Peyer's patch (tissue), 4 donors: ENCODE measurements around the gene IMP4. TPM values are rescaled to one million over a fixed set of nuclear protein-coding genes. Genes with fewer than 3 reads are reported as not detected.

Experiments
- DNase-seq, 3 donors: peaks; one replicate each; pipeline ENCODE4 v3.0.0-alpha.2; 2017 to 2019
- H3K27ac ChIP-seq, 4 donors: fragments of 200-600 bp; sonication (generic); one replicate each; pipeline ENCODE4 v1.5.1; 2016 to 2019
- H3K27me3 ChIP-seq, 2 donors: fragments of 200-600 bp; sonication (generic); one replicate each; pipeline ENCODE4 v1.5.1; 2019
- H3K36me3 ChIP-seq, 3 donors: fragments of 200-600 bp; sonication (generic); one replicate each; pipeline ENCODE4 v1.5.1; 2016 to 2019
- H3K4me1 ChIP-seq, 4 donors: fragments of 200-600 bp; sonication (generic); one replicate each; pipeline ENCODE4 v1.5.1; 2016 to 2019
- H3K4me3 ChIP-seq, 4 donors: fragments of 200-600 bp; sonication (generic); 1 replicate in 3 of 4; 2 replicates in 1 of 4; pipeline ENCODE4 v1.5.1; 2016 to 2019; ENCODE audit warnings: mild to moderate bottlenecking in 1 of 4
- H3K9me3 ChIP-seq, 4 donors: fragments of 200-600 bp; sonication (generic); one replicate each; pipeline ENCODE4 v1.5.1; 2016 to 2019; ENCODE audit warnings: mild to moderate bottlenecking in 1 of 4
- CTCF ChIP-seq, 6 experiments: fragments of 450-650 bp in 4 of 6; fragments of 200-600 bp in 2 of 6; sonication (generic) in 1 of 6; IDR thresholded peaks; one replicate each; pipeline ENCODE4 v1.5.1; 2017 to 2019; ENCODE audit warnings: antibody characterized with exemption in 6 of 6, mild to moderate bottlenecking in 3 of 6, moderate library complexity in 1 of 6
- POLR2A ChIP-seq, 2 donors: fragments of 450-650 bp; IDR thresholded peaks; one replicate each; pipeline ENCODE4 v1.5.1; 2017; ENCODE audit warnings: antibody characterized with exemption in 2 of 2, mild to moderate bottlenecking in 2 of 2, moderate library complexity in 2 of 2
- total RNA-seq, 4 donors: library from RNA; depleted of rRNA; stranded (reverse); fragments of >200 nt; gene quantifications; one replicate each; pipeline ENCODE4 v1.1.0, GENCODE V29; 2016

IMP4 gene
- total RNA-seq, 4 donors from 2014 or later, result 41.9 to 99.9 (median 62.8) TPM

- no peaks in the 10 kb centered on the region for H3K27me3 ChIP-seq
These were observed 3.8 kb upstream of the IMP4 start for GRCh38 chr2:130338793-130339345.

DNA sequence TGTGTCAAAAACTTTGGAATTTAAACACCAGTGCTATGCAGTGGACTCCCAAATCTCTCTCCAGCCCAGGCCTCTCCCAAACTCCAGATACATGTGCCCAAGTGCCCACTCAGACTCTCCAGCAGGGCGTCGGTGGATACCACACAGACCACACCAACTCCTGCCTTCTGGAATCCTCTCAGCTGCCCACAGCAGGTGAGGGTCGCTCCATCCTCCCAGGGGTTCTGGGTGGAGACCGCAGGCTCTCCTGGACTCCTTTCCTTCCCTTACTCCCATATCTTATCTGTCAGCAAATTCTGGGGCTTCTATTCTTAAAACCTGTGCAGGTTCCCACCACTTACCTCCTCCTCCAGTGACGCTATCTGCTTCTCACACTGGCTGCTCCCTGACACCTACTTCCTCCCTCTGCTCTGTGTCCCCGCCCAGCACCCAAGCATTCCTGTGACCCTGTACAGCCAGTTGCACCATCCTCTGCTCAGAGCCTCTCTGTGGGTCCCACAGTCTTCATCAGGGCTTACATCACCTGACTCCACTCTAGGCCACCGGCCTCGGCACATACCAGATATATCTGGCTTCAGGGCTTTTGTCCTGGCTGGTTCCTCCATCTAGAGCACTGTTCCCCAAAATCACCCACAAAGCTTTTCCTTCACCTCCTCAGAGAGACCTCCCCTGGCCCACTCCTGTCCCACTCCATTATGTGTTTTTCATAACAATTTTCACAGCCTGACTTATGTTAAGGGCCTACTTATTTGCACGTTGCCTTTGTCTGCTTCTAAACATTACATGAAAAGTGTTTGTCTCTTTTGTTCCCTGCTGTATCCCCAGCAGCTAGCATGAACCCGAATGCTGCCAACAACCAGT is 2.6 kb upstream of the IMP4 start:
- H3K27ac ChIP-seq, result no peak overlapping the region
- H3K36me3 ChIP-seq, result peaks cover 0 to 33% (median 0%) of the 10 kb centered on the region in 3 donors
- TF ChIP-seq POLR2A (IDR thresholded peaks at IDR 0.05) (no peak), CTCF (IDR thresholded peaks at IDR 0.05) (no peak)
- H3K4me3 ChIP-seq, result no peak overlapping the region
- peaks cover 0 to 23% (median 5%) of the 10 kb centered on the region in 4 donors for H3K4me1 ChIP-seq
- no peaks in the 10 kb centered on the region for H3K27me3 ChIP-seq
- no peaks in the 10 kb centered on the region for H3K9me3 ChIP-seq
- no peak for DNase-seq

More at GRCh38 chr2:130338793-130339345, 3.8 kb upstream of the IMP4 start:
- no peaks in the 10 kb centered on the region for H3K9me3 ChIP-seq
- H3K36me3 ChIP-seq, result peaks cover 0 to 24% (median 0%) of the 10 kb centered on the region in 3 donors
- peaks cover 0 to 17% (median 5%) of the 10 kb centered on the region in 4 donors for H3K4me1 ChIP-seq
- no peak for DNase-seq
- no peak overlapping the region for H3K4me3 ChIP-seq
- H3K27ac ChIP-seq, result no peak overlapping the region
- TF ChIP-seq POLR2A (IDR thresholded peaks at IDR 0.05) (no peak), CTCF (IDR thresholded peaks at IDR 0.05) (no peak)

DNA sequence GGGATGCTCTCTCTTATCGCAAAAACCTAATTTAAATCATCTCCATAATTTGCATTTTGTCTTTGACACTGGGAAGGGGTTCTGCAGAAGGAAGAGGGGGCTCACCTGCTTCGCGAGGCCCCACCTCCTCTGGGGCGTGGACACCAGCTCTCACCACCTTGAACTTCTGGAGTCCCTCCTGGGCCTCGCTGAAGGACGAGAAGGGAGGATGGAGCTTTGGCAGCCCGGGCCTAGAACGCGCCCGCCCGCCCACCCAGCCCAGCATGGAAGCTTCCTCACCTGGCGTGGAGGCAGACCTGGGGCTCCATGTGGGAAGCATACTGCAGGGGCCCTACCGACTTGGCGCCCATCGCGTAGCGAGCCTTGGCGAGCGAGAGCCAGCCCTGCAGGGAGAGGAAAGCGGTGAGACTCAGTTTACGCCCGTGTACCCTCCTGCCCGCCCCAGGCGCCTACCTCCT is 1.1 kb upstream of the IMP4 start:
- Histone ChIP-seq H3K36me3 (peaks cover 0 to 48% (median 0%) of the 10 kb centered on the region in 3 donors), H3K4me1 (peaks cover 0 to 23% (median 5%) of the 10 kb centered on the region in 4 donors), H3K27ac (peak overlapping the region; percentile 87 to 95 (median 92)), H3K9me3 (no peaks in the 10 kb centered on the region), H3K27me3 (no peaks in the 10 kb centered on the region), H3K4me3 (peak overlapping the region; percentile 66 to 88 (median 84))
- TF ChIP-seq CTCF (IDR thresholded peaks at IDR 0.05) (no peak), POLR2A (IDR thresholded peaks at IDR 0.05) (no peak)
- DNase-seq, result peak in 2 of 3 donors; percentile 40 to 64

- peak; percentile 87 to 95 (median 90) for DNase-seq
- Histone ChIP-seq H3K27ac (peak overlapping the region; percentile 87 to 95 (median 92)), H3K27me3 (no peaks in the 10 kb centered on the region), H3K4me3 (peak overlapping the region; percentile 66 to 88 (median 84)), H3K9me3 (no peaks in the 10 kb centered on the region), H3K4me1 (peaks cover 0 to 23% (median 5%) of the 10 kb centered on the region in 4 donors), H3K36me3 (peaks cover 0 to 53% (median 0%) of the 10 kb centered on the region in 3 donors)
- TF ChIP-seq POLR2A (IDR thresholded peaks at IDR 0.05) (peak in 1 of 2 donors; percentile 77), CTCF (IDR thresholded peaks at IDR 0.05) (peak in 2 of 6 experiments; percentile 2 to 11)
These were observed 621 bp upstream of the IMP4 start for GRCh38 chr2:130342020-130342532.

DNA sequence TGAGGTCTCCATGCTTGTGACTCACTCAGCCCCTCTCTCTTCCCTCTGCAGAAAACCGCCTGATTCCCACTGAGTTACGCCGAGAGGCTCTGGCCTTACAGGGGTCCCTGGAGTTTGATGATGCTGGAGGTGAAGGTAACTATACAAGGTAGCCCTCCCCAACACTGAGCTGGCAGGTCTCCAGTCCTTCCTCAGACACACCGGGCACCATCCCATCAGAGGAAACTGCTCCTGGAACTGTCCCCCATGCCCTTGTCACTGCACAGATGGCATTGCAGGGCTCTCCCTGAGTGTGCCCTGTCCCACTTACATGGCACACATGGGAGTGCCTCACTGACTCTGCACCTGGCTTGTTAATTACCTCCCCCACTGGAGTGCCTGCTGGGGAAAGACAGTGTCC is 1.9 kb downstream of the IMP4 start:
- Histone ChIP-seq H3K4me3 (no peak overlapping the region), H3K27ac (no peak overlapping the region), H3K4me1 (peaks cover 0 to 23% (median 5%) of the 10 kb centered on the region in 4 donors), H3K27me3 (no peaks in the 10 kb centered on the region), H3K9me3 (no peaks in the 10 kb centered on the region), H3K36me3 (peaks cover 0 to 53% (median 0%) of the 10 kb centered on the region in 3 donors)
- no peak for DNase-seq
- TF ChIP-seq CTCF (IDR thresholded peaks at IDR 0.05) (no peak), POLR2A (IDR thresholded peaks at IDR 0.05) (no peak)
